Testis (tissue), 3 donors: ENCODE results near the gene HPCA. TPM values are rescaled to one million over a fixed set of nuclear protein-coding genes. Genes with fewer than 3 reads are reported as not detected.

Experiments used
- DNase-seq: peaks from one replicate; pipeline ENCODE4 v3.0.0-alpha.2; 2019
- H3K27ac ChIP-seq, 2 donors: fragments of 200-600 bp; sonication (generic); one replicate each; pipeline ENCODE4 v1.5.1; 2019
- H3K27me3 ChIP-seq: fragments of 200-600 bp; sonication (generic); one replicate; pipeline ENCODE4 v1.5.1; 2019
- H3K36me3 ChIP-seq: fragments of 200-600 bp; sonication (generic); one replicate; pipeline ENCODE4 v1.5.1; 2017; ENCODE audit warnings: low read depth; ENCODE audit errors: missing control alignments
- H3K4me1 ChIP-seq: fragments of 200-600 bp; sonication (generic); one replicate; pipeline ENCODE4 v1.5.1; 2019
- H3K4me3 ChIP-seq, 2 donors: fragments of 200-600 bp; sonication (generic); one replicate each; pipeline ENCODE4 v1.5.1; 2017 to 2019
- H3K9me3 ChIP-seq: fragments of 200-600 bp; sonication (generic); one replicate; pipeline ENCODE4 v1.5.1; 2017
- CTCF ChIP-seq, 3 experiments: fragments of 450-650 bp in 2 of 3; fragments of 200-600 bp in 1 of 3; sonication (generic) in 1 of 3; IDR thresholded peaks; one replicate each; pipeline ENCODE4 v1.5.1; 2016 to 2019; ENCODE audit warnings: antibody characterized with exemption in 3 of 3, mild to moderate bottlenecking in 2 of 3, moderate library complexity in 1 of 3
- POLR2A ChIP-seq: fragments of 450-650 bp; IDR thresholded peaks from one replicate; pipeline ENCODE4 v1.6.1; 2017; ENCODE audit warnings: antibody characterized with exemption, mild to moderate bottlenecking, moderate library complexity
- WGBS, 2 donors: methylation state at CpG; one replicate each; pipeline ENCODE4 v1.1.5; 2018; 5-methylcytosine and 5-hydroxymethylcytosine counted together
- intact Hi-C: fragments of 100-400 bp; cut with DNase I; formaldehyde crosslinking; loops from one replicate; pipeline ENCODE4 v1.15.1; 2023; ENCODE audit warnings: low total_unique reads
- polyA plus RNA-seq: library from polyadenylated mRNA; stranded (reverse); fragments of 350-450 nt; fragmentation: Illumina TruSeq; extraction: RNeasy Lipid Tissue Mini Kit (QIAGEN cat#74804); gene quantifications from one replicate; pipeline ENCODE4 v1.2.3, GENCODE V29; 2014; ENCODE audit warnings: low read depth, low replicate concordance; ENCODE audit not compliant: insufficient read depth
- total RNA-seq, 2 donors: library from RNA; depleted of rRNA; stranded (reverse); fragments of >200 nt; gene quantifications; one replicate each; pipeline ENCODE4 v1.2.3, GENCODE V29; 2016

The HPCA gene
- total and polyA plus RNA-seq, 3 donors from 2014 or later, result 1.7 to 8.8 (median 6.1) TPM

- Histone ChIP-seq H3K27ac (no peak overlapping the region), H3K4me3 (no peak overlapping the region), H3K27me3 (no peaks in the 10 kb centered on the region), H3K36me3 (no peaks in the 10 kb centered on the region), H3K9me3 (no peaks in the 10 kb centered on the region), H3K4me1 (no peaks in the 10 kb centered on the region)
- intact Hi-C loops, result no loop called here
- TF ChIP-seq POLR2A, result no peak
- DNase-seq, result no peak
- WGBS, 2 donors, result 87 to 97% methylated on average over 7 of the region's 7 CpGs
Measured at GRCh38 chr1:32858791-32859190, 27.5 kb upstream of the HPCA start.

DNA sequence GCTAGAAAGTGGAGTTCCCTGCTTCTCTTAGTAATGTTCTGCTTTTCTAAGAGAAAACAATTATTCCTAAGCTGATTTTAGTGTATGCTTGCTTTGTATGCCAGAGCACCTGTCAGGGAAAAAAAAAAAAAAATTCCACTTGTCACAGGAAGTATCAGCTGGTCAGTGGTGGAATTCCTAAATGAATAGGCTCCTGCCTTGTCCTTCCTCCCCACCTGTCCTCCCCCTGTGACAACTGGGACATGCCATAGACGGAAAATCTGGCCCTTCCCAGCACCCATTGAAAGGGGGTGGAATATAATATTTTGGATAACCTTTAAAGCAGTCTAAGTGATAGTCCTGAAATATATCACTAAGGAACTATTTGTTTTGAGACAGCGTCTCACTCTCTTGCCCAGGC is 26.4 kb upstream of the HPCA start:
- TF ChIP-seq POLR2A, result no peak
- TF ChIP-seq CTCF (IDR thresholded peaks at IDR 0.05), result no peak
- no peaks in the 10 kb centered on the region for H3K36me3 ChIP-seq
- H3K27ac ChIP-seq, result no peak overlapping the region
- WGBS, 2 donors, result 86 to 96% methylated on average over 2 of the region's 2 CpGs
- DNase-seq, result no peak
- no peaks in the 10 kb centered on the region for H3K9me3 ChIP-seq
- intact Hi-C loops, result no loop called here
- no peaks in the 10 kb centered on the region for H3K27me3 ChIP-seq
- H3K4me1 ChIP-seq, result peaks cover 2% of the 10 kb centered on the region
- H3K4me3 ChIP-seq, result no peak overlapping the region

GRCh38 chr1:32860566-32860965 is 25.7 kb upstream of the HPCA start:
- Histone ChIP-seq H3K36me3 (no peaks in the 10 kb centered on the region), H3K4me3 (no peak overlapping the region), H3K27ac (no peak overlapping the region), H3K4me1 (peaks cover 8% of the 10 kb centered on the region), H3K9me3 (no peaks in the 10 kb centered on the region), H3K27me3 (no peaks in the 10 kb centered on the region)
- no peak for TF ChIP-seq POLR2A
- no peak for TF ChIP-seq CTCF (IDR thresholded peaks at IDR 0.05)
- intact Hi-C loops, result no loop called here
- no peak for DNase-seq

DNA sequence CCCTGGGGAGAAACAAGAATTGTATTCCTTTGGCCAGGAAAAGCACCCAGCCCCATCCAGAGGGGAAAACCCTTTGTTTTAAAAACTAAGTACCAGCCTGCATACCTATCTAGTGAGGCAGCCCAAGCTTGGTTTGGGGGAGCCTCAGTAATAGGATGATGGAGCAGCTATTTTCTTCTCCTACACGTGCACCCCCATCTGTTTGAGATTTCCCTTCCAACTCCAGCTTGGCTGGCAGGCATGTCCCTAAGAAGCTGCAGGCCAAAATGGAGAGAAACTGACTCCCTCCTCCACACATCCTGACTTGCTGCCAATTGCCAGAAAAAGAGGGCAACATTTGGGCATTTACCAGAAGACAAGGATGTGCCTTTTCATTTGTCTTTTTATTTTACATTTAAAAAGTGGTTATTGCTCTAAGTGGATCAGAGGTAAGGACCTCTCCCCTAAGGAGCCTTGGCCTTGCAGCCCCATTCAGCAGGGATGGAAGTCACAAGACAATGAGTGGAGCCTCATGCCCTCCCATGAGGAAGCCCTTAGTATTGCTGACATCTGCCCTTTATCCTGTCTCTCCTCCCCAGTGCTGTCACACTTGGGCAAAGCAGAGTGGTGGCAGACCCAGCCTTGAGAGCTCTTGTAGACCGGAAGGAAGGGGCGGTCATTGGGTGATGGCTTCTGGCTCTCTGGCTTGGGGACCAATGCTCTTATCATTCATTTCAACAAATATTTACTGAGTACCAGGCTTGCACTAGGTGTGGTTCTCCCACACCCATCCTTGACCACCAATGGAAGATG is 24.2 kb upstream of the HPCA start:
- no peak for DNase-seq
- Histone ChIP-seq H3K27ac (no peak overlapping the region), H3K4me3 (no peak overlapping the region), H3K27me3 (no peaks in the 10 kb centered on the region), H3K9me3 (no peaks in the 10 kb centered on the region), H3K4me1 (peaks cover 19% of the 10 kb centered on the region), H3K36me3 (no peaks in the 10 kb centered on the region)
- WGBS, 2 donors, result 75 to 76% methylated on average over 3 of the region's 3 CpGs
- intact Hi-C loops, result no loop called here
- TF ChIP-seq POLR2A, result no peak
- no peak for TF ChIP-seq CTCF (IDR thresholded peaks at IDR 0.05)

- Histone ChIP-seq H3K36me3 (no peaks in the 10 kb centered on the region), H3K27ac (no peak overlapping the region), H3K4me1 (peaks cover 19% of the 10 kb centered on the region), H3K27me3 (no peaks in the 10 kb centered on the region), H3K9me3 (no peaks in the 10 kb centered on the region), H3K4me3 (no peak overlapping the region)
- WGBS, 2 donors, result 95% methylated on average over 4 of the region's 4 CpGs
- TF ChIP-seq CTCF (IDR thresholded peaks at IDR 0.05) (no peak), POLR2A (no peak)
- DNase-seq, result no peak
- intact Hi-C loops, result no loop called here
Measured at GRCh38 chr1:32863218-32863880, 22.9 kb upstream of the HPCA start.
